ENCODE measurements around the gene E2F2. TPM values are rescaled to one million over a fixed set of nuclear protein-coding genes. Genes with fewer than 3 reads are reported as not detected.

Gene E2F2
- total and polyA plus RNA-seq, 2 of the 4 experiments (the other 2 are of a cell fraction): 0.36 to 0.51 TPM

GRCh38 chr1:23506376-23507107, 24.5 kb downstream of the E2F2 start:
- no peaks in the 10 kb centered on the region for H3K9me3 ChIP-seq (ENCODE audit: control insufficient read depth, insufficient read depth, low read length)
- ChIA-PET POLR2A (ENCODE audit: unreplicated experiment) (no interaction called here), CTCF (interaction anchor here (1.9 kb wide), 1 partner anchor 9 kb away, joined by 7 read pairs; no protein-coding TSS in a partner anchor)
- H3K18ac ChIP-seq (ENCODE audit: low read depth, low read length): no peak overlapping the region
- dilution Hi-C loops (cut with HindIII; ENCODE audit: low sequenced_read_pairs, unreplicated experiment): no loop called here
- H2AK5ac ChIP-seq (ENCODE audit: low read depth, low read length): no peak overlapping the region
- H2BK120ac ChIP-seq (ENCODE audit: low read depth, low read length): no peak overlapping the region
- H2AK9ac ChIP-seq (replicated peaks; ENCODE audit: low read depth, low read length, poor library complexity): no peak overlapping the region
- H2BK5ac ChIP-seq (ENCODE audit: low read depth, low read length, poor library complexity, severe bottlenecking): no peak overlapping the region
- H3K4me1 ChIP-seq (ENCODE audit: control insufficient read depth, insufficient read depth, low read length): no peaks in the 10 kb centered on the region
- H4K91ac ChIP-seq (ENCODE audit: insufficient read depth, low read depth, low read length): no peak overlapping the region
- H3K4me2 ChIP-seq (ENCODE audit: low read depth, low read length): no peak overlapping the region
- H4K8ac ChIP-seq (ENCODE audit: low read depth in 2 of 2, low read length in 2 of 2): no peak overlapping the region
- H3K36me3 ChIP-seq (ENCODE audit: control insufficient read depth, insufficient read depth, low read length): peaks cover 2% of the 10 kb centered on the region; the same call in 1 of the 2 replicates
- 94% methylated on average over 6 of the region's 13 CpGs; no CpG with 5 or more reads in 1 of the 2 experiments for WGBS, 2 experiments (ENCODE audit: extremely low coverage in 2 of 2, insufficient read length in 1 of 2)
- H4K20me1 ChIP-seq (ENCODE audit: insufficient read depth, low read length): no peaks in the 10 kb centered on the region
- no peak overlapping the region for H2BK20ac ChIP-seq (ENCODE audit: low read depth, low read length)
- in situ Hi-C loops (cut with MboI; ENCODE audit: low sequenced_read_pairs): no loop called here
- no peak for ATAC-seq (ENCODE audit: low read depth)
- H3K23ac ChIP-seq (ENCODE audit: low read depth, low read length): no peak overlapping the region
- no peak overlapping the region for H3K27ac ChIP-seq (ENCODE audit: insufficient read depth, low read length)
- no peaks in the 10 kb centered on the region for H3K9me1 ChIP-seq (ENCODE audit: insufficient read depth, low read length)
- no peaks in the 10 kb centered on the region for H3K27me3 ChIP-seq (ENCODE audit: control insufficient read depth, insufficient read depth, low read length)
- H3K79me1 ChIP-seq (ENCODE audit: low read depth in 1 of 2, low read length in 2 of 2): no peaks in the 10 kb centered on the region
- no peak overlapping the region for H3K14ac ChIP-seq (replicated peaks; ENCODE audit: low read depth, low read length)
- H3K4me3 ChIP-seq (ENCODE audit: insufficient read depth, low read depth, low read length): no peak overlapping the region
- H3K4ac ChIP-seq (ENCODE audit: low read depth, low read length): no peak overlapping the region
- no peak for TF ChIP-seq FOS (IDR thresholded peaks at IDR 0.05; ENCODE audit: low read depth, low read length)
- no peak for TF ChIP-seq CTCF (conservative IDR thresholded peaks at IDR 0.05; ENCODE audit: low read depth, low read length)
- TF ChIP-seq RCOR1 (IDR thresholded peaks at IDR 0.05; ENCODE audit: insufficient replicate concordance, low read length): no peak
- TF ChIP-seq RAD21 (IDR thresholded peaks at IDR 0.05; ENCODE audit: low read length): no peak
- no peak for TF ChIP-seq CEBPB (IDR thresholded peaks at IDR 0.05; ENCODE audit: low read depth, low read length)
- no peak for TF ChIP-seq BHLHE40 (IDR thresholded peaks at IDR 0.05; ENCODE audit: low read depth, low read length)
- TF ChIP-seq POLR2A (IDR thresholded peaks at IDR 0.05; ENCODE audit: low read depth, low read length): no peak
- TF ChIP-seq NFE2L2 (IDR thresholded peaks at IDR 0.05; ENCODE audit: low read depth, low read length): no peak
- TF ChIP-seq USF2 (IDR thresholded peaks at IDR 0.05; ENCODE audit: low read depth, low read length): no peak
- no peak for TF ChIP-seq SMC3 (IDR thresholded peaks at IDR 0.05; ENCODE audit: low read depth, low read length)
- no peak for TF ChIP-seq ELK1 (IDR thresholded peaks at IDR 0.05; ENCODE audit: borderline replicate concordance, low read depth, low read length)
- no peak for TF ChIP-seq CHD1 (IDR thresholded peaks at IDR 0.05; ENCODE audit: low read depth, low read length)
- TF ChIP-seq MAZ (IDR thresholded peaks at IDR 0.05; ENCODE audit: borderline replicate concordance, low read depth, low read length): no peak
- no peak for TF ChIP-seq MAFK (IDR thresholded peaks at IDR 0.05; ENCODE audit: low read depth, low read length)
- no peak for TF ChIP-seq RFX5 (IDR thresholded peaks at IDR 0.05; ENCODE audit: low read depth, low read length)
- no peak for TF ChIP-seq MXI1 (IDR thresholded peaks at IDR 0.05; ENCODE audit: borderline replicate concordance, low read depth, low read length)
- no TSS peak for BruUV-seq (replicated peaks)
- no peak for DNase-seq
- H2AFZ ChIP-seq (replicated peaks; ENCODE audit: low read length, poor library complexity): no peak overlapping the region
- intact Hi-C loops (cut with micrococcal nuclease): no loop called here
- H3K56ac ChIP-seq (ENCODE audit: extremely low read depth, insufficient read depth, low read length): no peak overlapping the region
- no peak overlapping the region for H4K5ac ChIP-seq (ENCODE audit: low read depth, low read length)
- H3K9ac ChIP-seq (ENCODE audit: low read depth, low read length): no peak overlapping the region
- H2BK15ac ChIP-seq (ENCODE audit: low read depth, low read length): no peak overlapping the region

Measured in IMR-90 (cell line).